Smooth muscle cell (in vitro differentiated cells): ENCODE measurements around the gene GRP. TPM values are rescaled to one million over a fixed set of nuclear protein-coding genes. Genes with fewer than 3 reads are reported as not detected.

Experiments used
- DNase-seq: peaks from one replicate; lab custom pipeline; 2025; ENCODE audit not compliant: unreplicated experiment; lab: John Stamatoyannopoulos, UW
- H2AFZ ChIP-seq: fragments of 200-600 bp; sonication (generic); 2 replicates; pipeline ENCODE4 v1.6.0; 2016; ENCODE audit warnings: antibody characterized with exemption, low read depth, mild to moderate bottlenecking
- H3F3A ChIP-seq: fragments of 200-600 bp; sonication (generic); 2 replicates; pipeline ENCODE4 v1.6.0; 2017; ENCODE audit warnings: antibody characterized with exemption, low read depth
- H3K27ac ChIP-seq: fragments of 200-600 bp; sonication (generic); 2 replicates; pipeline ENCODE4 v1.5.1; 2016; ENCODE audit warnings: low read depth, mild to moderate bottlenecking
- H3K27me3 ChIP-seq: fragments of 200-600 bp; sonication (generic); 2 replicates; pipeline ENCODE4 v1.6.1; 2016; ENCODE audit warnings: low read depth, mild to moderate bottlenecking
- H3K36me3 ChIP-seq: fragments of 200-600 bp; sonication (generic); 2 replicates; pipeline ENCODE4 v1.5.1; 2016; ENCODE audit warnings: low read depth
- H3K4me1 ChIP-seq: fragments of 200-600 bp; sonication (generic); 2 replicates; pipeline ENCODE4 v1.5.1; 2016; ENCODE audit warnings: low read depth
- H3K4me2 ChIP-seq: fragments of 200-600 bp; sonication (generic); 2 replicates; pipeline ENCODE4 v1.6.0; 2016; ENCODE audit warnings: mild to moderate bottlenecking
- H3K4me3 ChIP-seq: fragments of 200-600 bp; sonication (generic); 2 replicates; pipeline ENCODE4 v1.5.1; 2016; ENCODE audit warnings: mild to moderate bottlenecking
- H3K79me2 ChIP-seq: fragments of 200-600 bp; sonication (generic); 2 replicates; pipeline ENCODE4 v1.6.0; 2016; ENCODE audit warnings: low read depth, mild to moderate bottlenecking
- H3K9ac ChIP-seq: fragments of 200-600 bp; sonication (generic); 2 replicates; pipeline ENCODE4 v1.6.0; 2016; ENCODE audit warnings: low read depth
- H3K9me3 ChIP-seq: fragments of 200-600 bp; sonication (generic); replicated peaks from 2 replicates; pipeline ENCODE4 v1.5.1; 2016; ENCODE audit warnings: low read depth
- H4K20me1 ChIP-seq: fragments of 200-600 bp; sonication (generic); 2 replicates; pipeline ENCODE4 v1.6.0; 2016; ENCODE audit warnings: low read depth
- CTCF ChIP-seq: fragments of 200-600 bp; sonication (generic); IDR thresholded peaks from 2 replicates; pipeline ENCODE4 v1.5.1; 2017; ENCODE audit warnings: borderline replicate concordance, mild to moderate bottlenecking, antibody characterized with exemption; ENCODE audit not compliant: insufficient read depth, poor library complexity, severe bottlenecking
- WGBS: methylation state at CpG from one replicate; pipeline ENCODE4 v1.1.7; 2016; ENCODE audit warnings: low lambda C conversion rate; 5-methylcytosine and 5-hydroxymethylcytosine counted together
- polyA plus RNA-seq: library from polyadenylated mRNA; unstranded; fragments of >200 nt; fragmentation: Nextera tagmentation; extraction: Ambion mirVana; gene quantifications from 2 replicates; pipeline ENCODE4 v1.2.1, GENCODE V29; 2016
- total RNA-seq: library from RNA; depleted of rRNA; stranded (reverse); fragments of >200 nt; gene quantifications from 2 replicates; pipeline ENCODE4 v1.2.3, GENCODE V29; 2014

Gene GRP
- total and polyA plus RNA-seq, 2 experiments from 2014 or later: 1.0 TPM; not detected in 1

- no peak overlapping the region for H3K4me2 ChIP-seq
- no peak overlapping the region for H3K4me3 ChIP-seq
These were observed 51.8 kb downstream of the GRP start for GRCh38 chr18:59271606-59272220.

GRCh38 chr18:59272221-59272888 is 52.4 kb downstream of the GRP start:
- no peak for TF ChIP-seq CTCF
- Histone ChIP-seq H3K4me1 (peaks cover 45% of the 10 kb centered on the region), H3F3A (no peaks in the 10 kb centered on the region), H3K79me2 (no peaks in the 10 kb centered on the region), H3K36me3 (no peaks in the 10 kb centered on the region), H4K20me1 (no peaks in the 10 kb centered on the region), H2AFZ (no peak overlapping the region), H3K4me2 (peak overlapping the region; percentile 67), H3K9ac (no peak overlapping the region), H3K27ac (no peak overlapping the region), H3K4me3 (peak overlapping the region; percentile 26), H3K9me3 (no peaks in the 10 kb centered on the region), H3K27me3 (peaks cover 17% of the 10 kb centered on the region)
- 10% methylated on average over 52 of the region's 52 CpGs for WGBS
- DNase-seq: no peak

More at GRCh38 chr18:59271606-59272220, 51.8 kb downstream of the GRP start:
- H3K4me1 ChIP-seq: peaks cover 42% of the 10 kb centered on the region
- H3K79me2 ChIP-seq: no peaks in the 10 kb centered on the region
- no peak for DNase-seq
- H2AFZ ChIP-seq: no peak overlapping the region
- H3K27me3 ChIP-seq: peaks cover 23% of the 10 kb centered on the region
- no peaks in the 10 kb centered on the region for H3F3A ChIP-seq
- H4K20me1 ChIP-seq: no peaks in the 10 kb centered on the region
- no peaks in the 10 kb centered on the region for H3K36me3 ChIP-seq
- 24% methylated on average over 14 of the region's 14 CpGs for WGBS
- no peak overlapping the region for H3K9ac ChIP-seq
- no peak for TF ChIP-seq CTCF
- no peaks in the 10 kb centered on the region for H3K9me3 ChIP-seq
- no peak overlapping the region for H3K27ac ChIP-seq

- no peak within 1 kb of the TSS for H3K9ac ChIP-seq
- no peak for TF ChIP-seq CTCF
- no peak for DNase-seq
- H3K27ac ChIP-seq: no peak within 1 kb of the TSS
- peak within 1 kb of the TSS; percentile 26 for H3K4me3 ChIP-seq
- no peaks in the 10 kb centered on the region for H4K20me1 ChIP-seq
- H3K36me3 ChIP-seq: no peaks in the 10 kb centered on the region
- no peaks in the 10 kb centered on the region for H3K79me2 ChIP-seq
- peak within 1 kb of the TSS; percentile 67 for H3K4me2 ChIP-seq
- peaks cover 9% of the 10 kb centered on the region for H3K27me3 ChIP-seq
- no peak within 1 kb of the TSS for H2AFZ ChIP-seq
- 4% methylated on average over 61 of the region's 88 CpGs for WGBS
- no peaks in the 10 kb centered on the region for H3K9me3 ChIP-seq
- H3F3A ChIP-seq: no peaks in the 10 kb centered on the region
- H3K4me1 ChIP-seq: peaks cover 43% of the 10 kb centered on the region
These were observed 53.2 kb downstream of the GRP start, which contains the start of gene RAX for GRCh38 chr18:59272891-59273758. RAX (minus strand) TSS chr18:59273454; CDS start chr18:59273206, 248 bp downstream.
